GM19372 (cell line): Measurements from ENCODE around the gene TRIM41.
A peak's percentile ranks its signal among the peaks of the same experiment; 100 is the strongest.
"Not testable (repeated sequence)": the region's sequence is repeated elsewhere in the genome, so short reads cannot be mapped to it uniquely, and the experiment has no call there.

Experiments used
- ATAC-seq: cut with Tn5 transposase; IDR thresholded peaks from one replicate; pipeline ENCODE4 v1.9.1; 2021; ENCODE audit warnings: mild to moderate bottlenecking, low read depth, moderate library complexity; ENCODE audit not compliant: unreplicated experiment

TRIM41 gene

DNA sequence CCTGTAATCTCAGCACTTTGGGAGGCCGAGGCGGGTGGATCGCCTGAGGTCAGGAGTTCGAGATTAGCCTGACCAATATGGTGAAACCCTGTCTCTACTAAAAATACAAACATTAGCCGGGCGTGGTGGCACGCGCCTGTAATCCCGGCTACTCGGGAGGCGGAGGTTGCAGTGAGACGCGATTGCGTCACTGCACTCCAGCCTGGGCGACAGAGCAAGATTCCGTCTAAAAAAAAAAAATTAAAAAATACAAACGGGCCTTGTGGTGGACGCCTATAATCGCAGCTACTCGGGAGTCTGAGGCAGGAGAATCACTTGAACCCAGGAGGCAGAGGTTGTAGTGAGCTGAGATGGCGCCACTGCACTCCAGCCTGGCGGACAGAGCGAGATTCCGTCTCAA, 14.1 kb upstream of the TRIM41 start:
- not testable (repeated sequence) for ATAC-seq

DNA sequence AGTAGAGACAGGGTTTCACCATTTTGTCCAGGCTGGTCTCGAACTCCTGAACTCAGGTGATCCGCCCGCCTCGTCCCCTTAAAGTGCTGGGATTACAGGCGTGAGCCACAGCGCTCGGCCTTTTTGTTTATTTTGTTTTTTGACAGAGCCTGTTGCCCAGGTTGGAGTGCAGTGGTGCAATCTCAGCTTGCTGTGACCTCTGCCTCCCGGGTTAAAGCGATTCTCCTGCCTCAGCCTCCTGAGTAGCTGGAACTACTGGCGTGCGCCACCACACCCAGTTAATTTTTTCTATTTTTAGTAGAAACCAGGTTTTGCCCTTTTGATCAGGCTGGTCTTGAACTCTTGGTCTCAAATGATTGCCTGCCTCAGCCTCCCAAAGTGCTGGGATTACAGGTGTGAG, 12.9 kb upstream of the TRIM41 start:
- not testable (repeated sequence) for ATAC-seq

GRCh38 chr5:181210698-181211097, 12.4 kb upstream of the TRIM41 start:
- not testable (repeated sequence) for ATAC-seq

DNA sequence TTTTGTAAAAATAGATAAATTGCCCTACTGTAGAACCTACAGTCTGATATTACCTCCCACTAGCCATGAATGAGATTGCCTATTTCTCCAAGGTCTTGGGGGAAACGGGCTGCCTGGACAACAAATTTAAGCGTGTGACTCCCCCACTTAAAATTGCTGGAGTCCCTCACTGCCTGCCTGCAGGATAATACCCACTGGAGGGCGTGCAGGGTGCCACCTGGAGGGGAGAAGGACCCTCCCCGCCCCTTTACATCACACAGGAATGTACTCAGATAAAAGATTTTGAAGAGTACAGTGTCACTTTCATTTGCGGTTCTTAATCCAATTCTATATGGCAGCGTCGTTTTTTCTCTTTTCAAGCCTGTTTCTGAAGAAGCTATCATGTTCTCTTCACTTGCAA, 11.9 kb upstream of the TRIM41 start:
- no peak for ATAC-seq

DNA sequence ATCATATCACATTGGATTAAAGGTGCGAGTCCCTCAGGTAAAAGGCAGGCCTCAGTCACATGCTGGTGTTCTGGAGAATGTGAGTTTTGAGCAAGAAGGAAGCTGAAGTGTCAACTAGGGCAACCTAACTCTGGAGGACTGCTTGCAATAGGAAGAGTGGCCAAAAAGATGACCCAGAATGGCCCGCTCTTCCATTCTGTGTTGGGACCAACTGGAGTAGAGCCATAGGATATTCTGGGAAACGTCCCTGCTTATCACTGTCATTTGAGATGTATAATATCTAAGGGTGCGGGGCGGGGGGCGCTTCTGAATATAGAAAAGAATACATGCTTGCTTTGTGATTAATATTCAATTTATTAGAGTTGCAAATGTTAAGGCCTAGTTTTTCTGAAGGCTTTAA, 11.0 kb upstream of the TRIM41 start:
- ATAC-seq: no peak

DNA sequence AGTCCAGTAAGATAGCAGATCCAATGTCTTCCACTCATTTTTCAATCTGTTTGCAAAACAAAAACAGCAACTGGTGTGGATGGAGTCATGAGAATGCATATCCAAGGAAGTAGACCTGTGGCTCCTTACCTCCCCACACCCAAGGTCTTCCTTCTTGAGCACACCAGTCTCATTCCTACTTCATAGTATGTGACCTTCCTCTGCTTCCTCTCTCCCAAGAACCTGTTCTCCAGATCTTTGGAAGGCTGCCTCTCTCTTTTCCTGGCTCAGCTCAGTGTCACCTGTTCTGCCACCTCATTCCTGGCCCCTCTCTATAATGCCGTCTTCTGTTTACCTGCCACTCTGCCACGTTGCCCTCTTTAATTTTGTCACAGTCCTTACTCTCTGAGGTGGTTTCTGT, 10.1 kb upstream of the TRIM41 start:
- no peak for ATAC-seq

DNA sequence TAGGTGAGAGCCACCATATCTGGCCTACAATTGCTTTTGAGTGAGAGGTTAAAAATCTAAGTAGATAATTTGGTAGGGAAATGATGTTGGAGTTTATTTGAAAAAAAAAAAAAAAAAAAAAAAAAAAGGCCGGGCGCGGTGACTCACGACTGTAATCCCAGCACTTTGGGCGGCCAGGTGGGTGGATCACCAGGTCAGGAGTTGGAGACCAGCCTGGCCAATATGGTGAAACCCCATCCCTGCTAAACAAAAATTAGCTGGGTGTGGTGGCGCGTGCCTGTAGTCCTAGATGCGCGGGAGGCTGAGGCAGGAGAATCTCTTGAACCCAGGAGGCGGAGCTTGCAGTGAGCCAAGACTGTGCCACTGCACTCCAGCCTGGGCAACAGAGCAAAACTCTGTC, 8.8 kb upstream of the TRIM41 start:
- not testable (repeated sequence) for ATAC-seq

DNA sequence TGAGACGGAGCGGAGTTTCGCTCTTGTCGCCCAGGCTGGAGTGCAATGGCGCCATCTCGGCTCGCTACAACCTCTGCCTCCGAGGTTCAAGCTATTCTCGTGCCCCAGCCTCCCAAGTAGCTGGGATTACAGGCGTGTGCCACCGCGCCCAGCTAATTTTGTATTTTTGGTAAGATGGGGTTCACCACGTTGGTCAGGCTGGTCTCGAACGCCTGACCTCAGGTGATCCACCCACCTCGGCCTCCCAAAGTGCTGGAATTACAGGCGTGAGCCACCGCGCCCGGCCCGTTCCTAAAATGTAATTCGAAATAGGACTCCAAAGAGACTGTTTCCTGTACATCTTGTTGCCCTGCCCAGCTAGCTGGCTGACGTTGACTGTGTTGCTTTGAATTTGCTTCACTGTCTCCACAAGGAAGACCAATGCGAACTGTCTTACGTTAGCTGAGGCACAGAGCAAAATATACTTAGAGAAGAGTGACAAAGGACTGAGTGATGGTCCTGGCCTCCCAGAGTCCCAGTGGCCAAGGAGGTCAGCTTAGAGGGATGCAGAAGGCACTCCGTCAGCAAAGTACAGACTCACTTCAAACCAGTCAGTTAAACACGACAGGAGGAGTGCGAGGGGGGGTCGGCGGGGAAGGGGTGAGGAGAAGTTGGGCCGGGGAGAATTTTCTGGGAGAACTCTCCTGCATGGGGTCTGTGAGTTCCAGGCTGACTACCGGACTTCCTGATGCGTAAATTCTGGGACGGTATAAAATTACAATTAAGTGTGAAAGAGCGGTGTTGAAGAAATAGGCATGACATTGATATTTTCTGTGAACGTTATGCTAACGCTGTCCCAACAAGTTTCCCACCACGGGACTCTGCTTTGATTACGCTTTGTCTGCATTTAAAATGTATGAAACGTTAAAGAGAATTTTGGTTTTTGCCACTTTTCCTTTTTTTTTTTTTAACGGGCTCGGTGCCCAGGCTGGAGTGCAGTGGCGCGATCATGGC, 6.8 kb upstream of the TRIM41 start:
- no peak for ATAC-seq

DNA sequence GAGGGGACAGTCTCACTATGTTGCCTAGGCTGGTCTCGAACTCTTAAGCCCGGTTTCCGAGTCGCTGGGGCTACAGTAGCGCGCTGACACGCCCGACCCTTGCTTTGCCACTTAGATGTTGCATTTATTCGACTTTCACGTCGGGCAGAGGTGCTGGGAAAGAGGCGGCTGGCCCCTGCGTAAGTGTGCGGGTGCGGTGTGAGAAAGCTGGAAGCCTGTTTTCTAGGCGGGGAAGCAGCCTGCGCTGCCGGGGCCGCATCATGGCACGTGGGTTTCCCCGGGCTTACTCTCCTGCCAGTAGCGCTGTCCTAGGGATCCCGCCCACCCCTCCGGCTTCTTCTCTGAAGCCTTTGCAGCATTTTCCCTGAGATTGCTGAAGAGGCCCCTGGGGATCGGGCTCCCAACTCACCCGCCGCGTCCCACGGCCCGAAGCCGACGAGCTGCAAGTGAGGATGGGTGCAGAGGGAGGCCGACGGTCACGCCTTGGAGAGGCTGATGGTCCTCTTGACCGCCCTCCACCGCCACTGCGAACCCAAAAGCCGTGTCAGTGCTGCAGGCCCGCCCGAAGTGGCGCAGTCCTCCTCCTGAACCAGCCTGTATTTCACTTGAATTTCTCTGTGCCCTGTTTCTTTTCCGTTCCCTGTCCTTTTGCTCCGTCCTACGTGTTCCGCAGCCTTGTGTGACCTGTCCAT, 5.8 kb upstream of the TRIM41 start:
- peak; percentile 21 for ATAC-seq

GRCh38 chr5:181217803-181218062, 5.3 kb upstream of the TRIM41 start:
- peak; percentile 14 for ATAC-seq

- ATAC-seq: no peak
Measured at GRCh38 chr5:181218795-181219124, 4.3 kb upstream of the TRIM41 start.

GRCh38 chr5:181219262-181220177, 3.6 kb upstream of the TRIM41 start:
- no peak for ATAC-seq

- no peak for ATAC-seq
Measured at GRCh38 chr5:181220178-181220515, 2.9 kb upstream of the TRIM41 start.

- ATAC-seq: no peak
Measured at GRCh38 chr5:181221105-181221791, 1.8 kb upstream of the TRIM41 start.

DNA sequence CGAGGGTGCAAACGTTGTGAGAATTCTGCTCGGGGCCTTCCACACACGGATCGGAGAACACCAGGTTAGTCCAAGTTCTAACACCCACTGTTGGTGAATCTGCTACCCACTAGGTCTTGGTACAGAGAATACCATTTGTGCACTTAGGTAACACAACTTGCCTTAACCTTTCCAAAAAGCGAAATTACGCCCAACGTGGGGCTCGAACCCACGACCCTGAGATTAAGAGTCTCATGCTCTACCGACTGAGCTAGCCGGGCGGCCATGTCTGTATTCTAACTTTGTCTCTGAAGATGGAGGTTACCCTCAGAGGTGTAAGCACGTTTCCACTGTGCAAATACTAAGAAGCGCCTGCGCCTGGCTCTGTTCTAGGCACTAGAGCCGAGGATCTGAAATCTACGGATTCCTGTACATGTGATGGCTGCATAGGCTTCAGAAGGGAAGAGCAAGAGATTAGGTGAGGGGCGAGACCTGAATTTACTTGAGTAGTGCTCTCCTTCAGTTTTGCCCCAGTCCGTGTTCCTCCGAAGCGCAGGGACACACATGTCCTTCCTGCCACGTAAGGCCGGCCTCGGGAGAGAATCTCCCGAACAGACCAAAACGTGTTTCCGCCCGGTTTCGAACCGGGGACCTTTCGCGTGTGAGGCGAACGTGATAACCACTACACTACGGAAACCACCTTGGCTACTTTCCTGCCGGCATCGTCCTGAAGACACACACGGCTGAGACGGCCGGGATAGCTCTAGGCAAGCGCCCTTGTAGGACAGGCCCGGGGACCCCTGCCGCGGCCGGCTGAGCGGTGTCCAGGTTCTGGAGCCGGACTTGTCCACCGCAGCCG, 1.1 kb upstream of the TRIM41 start:
- peak; percentile 14 for ATAC-seq

GRCh38 chr5:181222630-181223057, 437 bp upstream of the TRIM41 start:
- no peak for ATAC-seq

DNA sequence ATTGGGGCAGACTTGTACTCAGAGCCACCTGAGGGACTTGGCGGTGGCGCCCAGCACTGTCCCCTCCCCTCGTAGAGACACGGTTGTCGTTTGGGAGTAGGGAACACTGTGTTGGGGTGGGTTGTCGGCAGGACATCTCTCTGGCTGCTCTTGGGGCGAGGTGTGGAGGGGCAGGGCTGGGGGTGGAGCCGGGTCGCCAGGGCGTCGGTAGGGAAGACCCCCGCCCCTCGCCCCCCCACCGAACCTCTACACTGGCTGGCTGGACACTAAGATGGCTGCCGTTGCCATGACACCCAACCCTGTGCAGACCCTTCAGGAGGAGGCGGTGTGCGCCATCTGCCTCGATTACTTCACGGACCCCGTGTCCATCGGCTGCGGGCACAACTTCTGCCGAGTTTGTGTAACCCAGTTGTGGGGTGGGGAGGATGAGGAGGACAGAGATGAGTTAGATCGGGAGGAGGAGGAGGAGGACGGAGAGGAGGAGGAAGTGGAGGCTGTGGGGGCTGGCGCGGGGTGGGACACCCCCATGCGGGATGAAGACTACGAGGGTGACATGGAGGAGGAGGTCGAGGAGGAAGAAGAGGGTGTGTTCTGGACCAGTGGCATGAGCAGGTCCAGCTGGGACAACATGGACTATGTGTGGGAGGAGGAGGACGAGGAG, 778 bp downstream of the TRIM41 start:
- ATAC-seq: peak; percentile 8

DNA sequence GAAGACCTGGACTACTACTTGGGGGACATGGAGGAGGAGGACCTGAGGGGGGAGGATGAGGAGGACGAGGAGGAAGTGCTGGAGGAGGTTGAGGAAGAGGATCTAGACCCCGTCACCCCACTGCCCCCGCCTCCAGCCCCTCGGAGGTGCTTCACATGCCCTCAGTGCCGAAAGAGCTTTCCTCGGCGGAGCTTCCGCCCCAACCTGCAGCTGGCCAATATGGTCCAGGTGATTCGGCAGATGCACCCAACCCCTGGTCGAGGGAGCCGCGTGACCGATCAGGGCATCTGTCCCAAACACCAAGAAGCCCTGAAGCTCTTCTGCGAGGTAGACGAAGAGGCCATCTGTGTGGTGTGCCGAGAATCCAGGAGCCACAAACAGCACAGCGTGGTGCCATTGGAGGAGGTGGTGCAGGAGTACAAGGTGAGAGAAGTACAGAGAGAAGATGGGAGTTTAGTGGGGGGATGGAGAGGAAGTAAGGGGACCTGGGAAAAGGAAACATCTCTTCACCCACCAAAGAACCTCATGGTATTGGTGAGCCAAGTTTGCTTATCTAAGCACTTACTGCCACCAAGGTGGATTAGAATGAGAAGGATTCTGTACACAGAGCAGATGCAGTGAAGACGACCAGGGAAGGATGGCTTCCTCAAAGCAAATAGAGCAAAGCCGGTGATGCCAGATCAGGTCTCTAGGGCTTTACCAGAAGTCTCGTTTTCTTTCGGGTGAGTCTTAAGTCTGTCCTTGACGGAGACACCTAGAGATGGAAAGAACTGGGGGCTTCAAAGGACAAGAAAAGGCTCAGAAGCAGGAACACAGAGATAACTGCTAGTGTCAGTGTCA, 1.5 kb downstream of the TRIM41 start:
- no peak for ATAC-seq
